ENCODE measurements around the gene DNAH9. TPM values are rescaled to one million over a fixed set of nuclear protein-coding genes. Genes with fewer than 3 reads are reported as not detected.

DNAH9 gene
- total RNA-seq, 4 donors from 2014 or later, result 1.2 to 7.7 (median 4.3) TPM

- intact Hi-C loops (cut with DNase I; ENCODE audit: low total_unique reads), result no loop called here
- Histone ChIP-seq H3K9me3 (no peaks in the 10 kb centered on the region), H3K4me1 (no peaks in the 10 kb centered on the region), H3K36me3 (no peaks in the 10 kb centered on the region), H3K4me3 (no peak overlapping the region), H3K27ac (no peak overlapping the region), H3K27me3 (no peaks in the 10 kb centered on the region)
- no peak for DNase-seq
- TF ChIP-seq POLR2A (IDR thresholded peaks at IDR 0.05) (no peak), CTCF (IDR thresholded peaks at IDR 0.05) (no peak)
These were observed 26.7 kb downstream of the DNAH9 start for GRCh38 chr17:11624976-11625375.

GRCh38 chr17:11625878-11626277 is 27.6 kb downstream of the DNAH9 start:
- Histone ChIP-seq H3K4me3 (no peak overlapping the region), H3K9me3 (no peaks in the 10 kb centered on the region), H3K27ac (no peak overlapping the region), H3K4me1 (no peaks in the 10 kb centered on the region), H3K27me3 (no peaks in the 10 kb centered on the region), H3K36me3 (no peaks in the 10 kb centered on the region)
- intact Hi-C loops (cut with DNase I; ENCODE audit: low total_unique reads), result no loop called here
- TF ChIP-seq POLR2A (IDR thresholded peaks at IDR 0.05), result no peak
- no peak for TF ChIP-seq CTCF (IDR thresholded peaks at IDR 0.05)
- no peak for DNase-seq

GRCh38 chr17:11627301-11627940 is 29.2 kb downstream of the DNAH9 start:
- DNase-seq, result no peak
- H3K9me3 ChIP-seq, result no peaks in the 10 kb centered on the region
- no peak overlapping the region for H3K4me3 ChIP-seq
- no peaks in the 10 kb centered on the region for H3K36me3 ChIP-seq
- TF ChIP-seq CTCF (IDR thresholded peaks at IDR 0.05), result no peak
- TF ChIP-seq POLR2A (IDR thresholded peaks at IDR 0.05), result no peak
- intact Hi-C loops (cut with DNase I; ENCODE audit: low total_unique reads), result no loop called here
- H3K27ac ChIP-seq, result no peak overlapping the region
- H3K4me1 ChIP-seq, result no peaks in the 10 kb centered on the region
- no peaks in the 10 kb centered on the region for H3K27me3 ChIP-seq

GRCh38 chr17:11628374-11628773 is 30.1 kb downstream of the DNAH9 start:
- Histone ChIP-seq H3K36me3 (no peaks in the 10 kb centered on the region), H3K27me3 (no peaks in the 10 kb centered on the region), H3K4me3 (no peak overlapping the region), H3K27ac (no peak overlapping the region), H3K4me1 (no peaks in the 10 kb centered on the region), H3K9me3 (no peaks in the 10 kb centered on the region)
- intact Hi-C loops (cut with DNase I; ENCODE audit: low total_unique reads), result no loop called here
- no peak for TF ChIP-seq CTCF (IDR thresholded peaks at IDR 0.05)
- DNase-seq, result no peak

DNA sequence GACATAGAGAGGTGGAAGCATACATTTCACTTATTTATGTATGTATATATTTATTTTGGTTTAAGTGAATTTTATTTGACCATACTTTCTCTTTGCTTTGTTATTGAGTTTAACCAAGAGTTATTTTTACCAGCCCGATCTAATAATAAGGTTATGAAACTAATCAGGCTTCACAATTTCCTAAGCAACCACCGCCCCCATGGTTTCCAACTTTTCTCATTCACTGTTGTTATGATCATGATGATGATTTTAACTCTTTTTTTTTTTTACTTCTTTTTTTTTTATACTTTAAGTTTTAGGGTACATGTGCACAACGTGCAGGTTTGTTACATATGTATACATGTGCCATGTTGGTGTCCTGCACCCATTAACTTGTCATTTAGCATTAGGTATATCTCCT is 30.6 kb downstream of the DNAH9 start:
- Histone ChIP-seq H3K4me3 (no peak overlapping the region), H3K27me3 (no peaks in the 10 kb centered on the region), H3K4me1 (no peaks in the 10 kb centered on the region), H3K36me3 (no peaks in the 10 kb centered on the region), H3K27ac (no peak overlapping the region), H3K9me3 (no peaks in the 10 kb centered on the region)
- TF ChIP-seq POLR2A (IDR thresholded peaks at IDR 0.05) (no peak), CTCF (IDR thresholded peaks at IDR 0.05) (no peak)
- DNase-seq, result no peak
- intact Hi-C loops (cut with DNase I; ENCODE audit: low total_unique reads), result no loop called here
